SK-N-MC (cell line): ENCODE results near the gene NLRC5.

Experiments
- EZH2 ChIP-seq: fragments of 200-600 bp; sonication (generic); IDR thresholded peaks from one replicate; pipeline ENCODE4 v1.6.1; 2017; ENCODE audit warnings: antibody characterized with exemption
- POLR2AphosphoS5 ChIP-seq: IDR thresholded peaks from 2 replicates; pipeline ENCODE4 v1.6.1; 2012; ENCODE audit warnings: mild to moderate bottlenecking, low read depth, low read length, borderline replicate concordance

DNA sequence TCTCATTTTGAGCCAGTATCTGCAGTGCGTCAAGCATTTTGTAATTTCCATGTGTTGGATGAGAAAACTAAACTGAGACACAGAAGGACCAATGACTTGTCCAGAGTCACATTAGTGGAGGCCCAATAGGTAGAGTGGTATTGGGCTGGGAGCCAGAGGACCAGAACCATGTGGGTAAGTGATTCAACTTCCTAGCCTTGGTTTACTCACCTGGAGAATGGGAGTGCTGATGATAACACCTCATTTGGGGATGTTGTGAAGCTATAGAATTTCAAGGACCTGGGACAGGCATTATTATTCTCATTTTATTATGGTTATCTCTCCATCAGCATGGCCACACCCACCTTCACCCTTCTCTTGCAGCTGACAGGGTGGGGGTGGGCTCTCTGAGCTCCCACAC lies 111.1 kb downstream of the NLRC5 start:
- TF ChIP-seq EZH2 = no peak
- TF ChIP-seq POLR2AphosphoS5 = no peak
